AG09309 (cell line): ENCODE data around the gene CCS.

Experiments used
- DNase-seq: peaks from one replicate; pipeline ENCODE4 v3.0.0-alpha.2; 2010; ENCODE audit warnings: low read depth
- H3K4me3 ChIP-seq: 2 replicates; pipeline ENCODE4 v1.5.1; 2011; ENCODE audit warnings: mild to moderate bottlenecking, low read depth, low read length, moderate library complexity; ENCODE audit not compliant: control insufficient read depth
- CTCF ChIP-seq: IDR thresholded peaks from 2 replicates; pipeline ENCODE4 v1.5.1; 2011; ENCODE audit warnings: mild to moderate bottlenecking, low read depth, low read length, inconsistent platforms; ENCODE audit not compliant: insufficient read depth, control insufficient read depth; ENCODE audit errors: missing control alignments

CCS gene

GRCh38 chr11:66556086-66556485 is 36.9 kb upstream of the CCS start:
- TF ChIP-seq CTCF: no peak
- no peak overlapping the region for H3K4me3 ChIP-seq

GRCh38 chr11:66557733-66558326 is 35.2 kb upstream of the CCS start:
- no peak for TF ChIP-seq CTCF
- no peak for DNase-seq
- H3K4me3 ChIP-seq: no peak overlapping the region

More at GRCh38 chr11:66556086-66556485, 36.9 kb upstream of the CCS start:
- no peak for DNase-seq

GRCh38 chr11:66559142-66559865 is 33.7 kb upstream of the CCS start:
- DNase-seq: no peak
- no peak for TF ChIP-seq CTCF

GRCh38 chr11:66559866-66560676 is 32.9 kb upstream of the CCS start:
- TF ChIP-seq CTCF: no peak
- no peak for DNase-seq

More at GRCh38 chr11:66559142-66559865, 33.7 kb upstream of the CCS start:
- no peak overlapping the region for H3K4me3 ChIP-seq

GRCh38 chr11:66561178-66561974 is 31.6 kb upstream of the CCS start:
- TF ChIP-seq CTCF: no peak
- DNase-seq: no peak
- no peak overlapping the region for H3K4me3 ChIP-seq

More at GRCh38 chr11:66559866-66560676, 32.9 kb upstream of the CCS start:
- no peak overlapping the region for H3K4me3 ChIP-seq

GRCh38 chr11:66561975-66562248 is 31.1 kb upstream of the CCS start:
- no peak overlapping the region for H3K4me3 ChIP-seq
- TF ChIP-seq CTCF: no peak
- no peak for DNase-seq
